Measurements from ENCODE around the gene SEBOX. TPM values are rescaled to one million over a fixed set of nuclear protein-coding genes. Genes with fewer than 3 reads are reported as not detected.

The SEBOX gene
- total RNA-seq, 1 donor: not detected

GRCh38 chr17:28348979-28349378 is 16.0 kb downstream of the SEBOX start:
- no peak for TF ChIP-seq CTCF (IDR thresholded peaks at IDR 0.05; ENCODE audit: insufficient read depth, low read length)
- no peak for DNase-seq (ENCODE audit: low read depth)
- no peak overlapping the region for H3K4me3 ChIP-seq (ENCODE audit: low read depth, low read length)

GRCh38 chr17:28347261-28347891 is 17.6 kb downstream of the SEBOX start:
- DNase-seq (ENCODE audit: low read depth): peak; percentile 95
- no peak for TF ChIP-seq CTCF (IDR thresholded peaks at IDR 0.05; ENCODE audit: insufficient read depth, low read length)
- no peak overlapping the region for H3K4me3 ChIP-seq (ENCODE audit: low read depth, low read length)

- no peak for DNase-seq (ENCODE audit: low read depth)
- H3K4me3 ChIP-seq (ENCODE audit: low read depth, low read length): no peak overlapping the region
- TF ChIP-seq CTCF (IDR thresholded peaks at IDR 0.05; ENCODE audit: insufficient read depth, low read length): peak; percentile 47
These were observed 18.2 kb downstream of the SEBOX start for GRCh38 chr17:28346746-28347246.

- TF ChIP-seq CTCF (IDR thresholded peaks at IDR 0.05; ENCODE audit: insufficient read depth, low read length): no peak
- peak; percentile 38 for DNase-seq (ENCODE audit: low read depth)
These were observed 18.8 kb downstream of the SEBOX start for GRCh38 chr17:28346199-28346580.

GRCh38 chr17:28345419-28346198 is 19.4 kb downstream of the SEBOX start:
- DNase-seq (ENCODE audit: low read depth): peak; percentile 62
- no peak for TF ChIP-seq CTCF (IDR thresholded peaks at IDR 0.05; ENCODE audit: insufficient read depth, low read length)
- no peak overlapping the region for H3K4me3 ChIP-seq (ENCODE audit: low read depth, low read length)

More at GRCh38 chr17:28346199-28346580, 18.8 kb downstream of the SEBOX start:
- H3K4me3 ChIP-seq (ENCODE audit: low read depth, low read length): no peak overlapping the region

GRCh38 chr17:28344435-28344901 is 20.5 kb downstream of the SEBOX start:
- no peak for TF ChIP-seq CTCF (IDR thresholded peaks at IDR 0.05; ENCODE audit: insufficient read depth, low read length)
- no peak overlapping the region for H3K4me3 ChIP-seq (ENCODE audit: low read depth, low read length)
- DNase-seq (ENCODE audit: low read depth): no peak
